Stimulated activated naive B cell treated with anti-CD40 and anti-IgM and Interleukin-4, amounts not matched to agents 10 μg/mL and 1 μg/mL and 100 μg/mL, for 72 hours (primary cell): Measurements from ENCODE around the gene C1QTNF8.

ENCODE experiments used
- ATAC-seq, 2 donors: fragments of 150-1000 bp; cut with Tn5 transposase; replicated peaks; 2 replicates each; pipeline ENCODE4 v1.10.0; 2021; ENCODE audit warnings: moderate library complexity in 1 of 2
- DNase-seq: peaks from one replicate; pipeline ENCODE4 v3.0.0; 2021
- H3K27ac Mint-ChIP-seq: one replicate; pipeline ENCODE4 v1.8.0; 2022; ENCODE audit warnings: mild to moderate bottlenecking, mixed read lengths
- H3K27me3 Mint-ChIP-seq, 2 donors: one replicate each; pipeline ENCODE4 v1.8.0; 2022; ENCODE audit warnings: mixed read lengths in 2 of 2
- H3K36me3 Mint-ChIP-seq, 2 donors: one replicate each; pipeline ENCODE4 v1.8.0; 2022; ENCODE audit warnings: mixed read lengths in 2 of 2, mild to moderate bottlenecking in 1 of 2
- H3K4me1 Mint-ChIP-seq, 2 donors: one replicate each; pipeline ENCODE4 v1.8.0; 2022; ENCODE audit warnings: mixed read lengths in 2 of 2, mild to moderate bottlenecking in 1 of 2
- H3K4me3 Mint-ChIP-seq, 2 donors: one replicate each; pipeline ENCODE4 v1.8.0; 2022; ENCODE audit warnings: mild to moderate bottlenecking in 2 of 2, mixed read lengths in 2 of 2, moderate library complexity in 1 of 2
- H3K9me3 Mint-ChIP-seq, 2 donors: one replicate each; pipeline ENCODE4 v1.8.0; 2022; ENCODE audit warnings: mixed read lengths in 2 of 2, mild to moderate bottlenecking in 1 of 2

Gene C1QTNF8

GRCh38 chr16:1044460-1045309 lies 51.4 kb downstream of the C1QTNF8 start:
- Mint-ChIP-seq H3K36me3 (peaks cover 0 to 3% of the 10 kb centered on the region in 2 donors), H3K9me3 (peaks cover 1 to 10% of the 10 kb centered on the region in 2 donors), H3K4me3 (no peak overlapping the region), H3K27me3 (peaks cover 11 to 12% of the 10 kb centered on the region in 2 donors), H3K4me1 (no peaks in the 10 kb centered on the region), H3K27ac (no peak overlapping the region)
- ATAC-seq (no peak), DNase-seq (no peak)

DNA sequence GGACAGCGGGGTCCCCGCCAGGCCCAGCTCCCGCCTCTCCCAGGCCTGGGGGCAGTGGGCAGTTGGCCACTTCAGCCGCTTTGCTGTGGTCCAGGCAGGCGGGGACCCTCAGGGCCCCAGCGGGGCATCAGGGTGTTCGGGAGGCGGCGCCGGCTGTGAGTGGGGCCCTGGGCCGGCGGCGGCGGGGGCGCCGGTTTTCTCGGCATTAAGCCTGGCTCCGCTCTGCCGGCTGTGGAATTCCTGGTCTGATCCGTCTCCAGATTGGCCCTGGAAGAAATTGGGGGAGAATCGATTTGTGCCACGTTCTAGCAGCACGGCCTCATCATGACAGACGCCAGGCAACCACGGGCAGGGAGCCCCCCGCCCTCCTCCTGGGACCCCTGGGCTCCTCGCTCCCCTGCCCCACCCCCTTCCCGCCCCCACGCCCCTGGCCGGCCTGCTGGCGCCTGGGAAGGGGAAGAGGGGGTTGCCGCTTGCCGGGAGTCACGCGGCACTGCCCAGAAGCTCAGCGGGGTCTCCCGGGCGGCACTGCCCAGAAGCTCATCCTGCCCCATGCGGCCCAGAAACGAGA lies 52.1 kb downstream of the C1QTNF8 start:
- Mint-ChIP-seq H3K27me3 (peaks cover 11 to 12% of the 10 kb centered on the region in 2 donors), H3K36me3 (peaks cover 0 to 3% of the 10 kb centered on the region in 2 donors), H3K9me3 (peaks cover 1 to 10% of the 10 kb centered on the region in 2 donors), H3K4me3 (no peak overlapping the region), H3K27ac (no peak overlapping the region), H3K4me1 (no peaks in the 10 kb centered on the region)
- DNase-seq (no peak), ATAC-seq (no peak)

DNA sequence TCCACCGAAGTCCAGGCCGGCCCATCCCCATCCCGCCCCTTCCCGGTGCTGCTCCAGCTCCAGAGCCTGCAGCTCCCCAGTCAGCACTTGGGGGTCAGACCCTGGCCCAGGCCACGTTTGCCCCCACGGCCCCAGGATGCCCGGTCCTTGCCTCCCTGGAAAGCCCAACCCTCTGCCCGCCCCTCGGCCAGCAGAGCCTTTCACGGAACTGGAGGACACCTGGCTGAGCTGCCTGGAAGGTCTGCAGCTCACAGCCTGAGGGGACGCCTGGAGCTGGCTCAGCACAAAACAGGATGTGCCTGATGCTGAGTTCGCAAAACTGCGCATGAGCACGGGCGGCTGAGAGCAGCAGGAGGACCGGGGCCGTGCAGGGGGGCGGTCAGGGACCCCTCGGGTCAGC lies 53.2 kb downstream of the C1QTNF8 start:
- no peak for DNase-seq
- Mint-ChIP-seq H3K4me3 (no peak overlapping the region), H3K36me3 (peaks cover 0 to 3% of the 10 kb centered on the region in 2 donors), H3K4me1 (peaks cover 0 to 2% of the 10 kb centered on the region in 2 donors), H3K9me3 (peaks cover 1 to 10% of the 10 kb centered on the region in 2 donors), H3K27me3 (peaks cover 18 to 22% of the 10 kb centered on the region in 2 donors), H3K27ac (no peak overlapping the region)
- ATAC-seq, result no peak

DNA sequence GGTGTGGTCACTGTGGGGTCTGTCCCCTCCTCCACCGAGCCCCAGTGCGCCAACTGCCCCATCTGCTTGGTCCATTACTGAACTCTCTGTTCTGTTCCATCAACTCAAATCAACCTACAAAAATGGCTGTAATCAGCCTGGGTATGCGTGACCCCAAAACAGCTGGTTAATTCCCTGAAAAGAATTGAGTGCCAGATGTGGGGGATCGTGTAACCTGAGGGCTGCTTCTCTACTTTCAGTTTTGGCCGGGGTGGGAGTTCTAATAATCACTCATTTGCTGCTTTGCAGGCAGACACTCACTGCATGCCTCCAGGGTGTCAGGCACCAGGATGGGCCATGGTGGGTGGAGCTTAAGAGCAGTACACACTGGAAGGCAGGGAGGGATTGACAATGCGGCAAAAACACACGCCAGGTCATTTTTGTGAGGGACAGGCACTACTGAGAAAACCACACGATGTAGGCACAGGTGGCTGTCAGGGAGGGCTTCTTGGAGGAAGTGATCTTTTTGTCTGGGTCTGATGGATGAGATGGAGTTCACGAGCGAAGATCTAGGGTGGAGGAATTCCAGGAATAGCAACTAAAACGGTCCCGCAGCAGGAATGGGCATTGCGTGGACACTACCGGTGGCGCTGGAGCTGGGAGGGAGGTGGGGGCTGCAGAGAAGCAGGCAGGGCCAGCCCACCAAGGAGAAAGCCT lies 53.8 kb downstream of the C1QTNF8 start:
- DNase-seq (no peak), ATAC-seq (no peak)
- H3K27ac Mint-ChIP-seq, result no peak overlapping the region
- H3K4me1 Mint-ChIP-seq, result peaks cover 0 to 2% of the 10 kb centered on the region in 2 donors
- no peak overlapping the region for H3K4me3 Mint-ChIP-seq
- H3K36me3 Mint-ChIP-seq, result peaks cover 0 to 3% of the 10 kb centered on the region in 2 donors
- peaks cover 1 to 10% of the 10 kb centered on the region in 2 donors for H3K9me3 Mint-ChIP-seq
- H3K27me3 Mint-ChIP-seq, result peaks cover 19 to 20% of the 10 kb centered on the region in 2 donors

DNA sequence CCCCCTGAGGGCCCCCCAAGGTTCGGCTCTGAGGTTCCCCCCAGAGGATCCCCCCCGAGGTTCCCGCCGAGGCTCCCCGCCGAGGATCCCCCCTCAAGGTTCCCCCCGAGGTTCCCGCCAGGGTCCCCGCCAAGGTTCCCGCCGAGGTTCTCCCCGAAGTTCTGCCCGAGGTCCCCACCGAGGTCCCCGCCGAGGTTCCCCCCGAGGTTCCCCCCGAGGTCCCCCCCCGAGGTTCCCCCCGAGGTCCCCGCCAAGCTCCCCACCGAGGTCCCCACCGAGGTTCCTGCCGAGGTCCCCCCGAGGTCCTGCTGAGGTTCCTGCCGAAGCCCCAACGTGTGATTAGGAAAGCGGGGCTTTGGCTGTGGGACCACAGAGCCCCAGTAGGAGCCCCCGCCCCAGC lies 55.7 kb downstream of the C1QTNF8 start:
- Mint-ChIP-seq H3K4me3 (no peak overlapping the region), H3K27me3 (peaks cover 19 to 20% of the 10 kb centered on the region in 2 donors), H3K4me1 (peaks cover 0 to 2% of the 10 kb centered on the region in 2 donors), H3K9me3 (peaks cover 1 to 10% of the 10 kb centered on the region in 2 donors), H3K36me3 (peaks cover 0 to 3% of the 10 kb centered on the region in 2 donors), H3K27ac (no peak overlapping the region)
- DNase-seq (no peak), ATAC-seq (no peak)

DNA sequence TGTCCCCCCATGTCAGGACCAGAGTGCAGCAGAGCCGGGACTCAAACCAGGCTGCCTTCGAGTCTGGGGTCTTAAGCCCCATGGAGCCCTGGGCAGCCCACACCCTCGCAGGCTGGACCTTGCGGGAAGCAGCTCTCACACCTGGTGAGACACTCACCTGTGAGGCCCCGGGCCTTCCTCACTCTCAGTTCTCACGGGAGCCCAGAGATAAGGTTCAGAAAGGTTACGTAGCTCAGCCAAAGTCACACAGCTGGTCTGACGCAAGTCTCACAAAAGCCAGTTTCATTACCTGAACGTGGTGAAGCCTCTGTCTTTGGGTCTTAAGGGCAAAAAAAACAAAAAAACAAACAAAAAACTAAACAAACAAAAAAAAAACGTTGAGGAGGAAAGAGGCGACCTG lies 56.3 kb downstream of the C1QTNF8 start:
- Mint-ChIP-seq H3K27ac (no peak overlapping the region), H3K9me3 (peaks cover 1 to 10% of the 10 kb centered on the region in 2 donors), H3K4me1 (peaks cover 0 to 2% of the 10 kb centered on the region in 2 donors), H3K36me3 (peaks cover 0 to 3% of the 10 kb centered on the region in 2 donors), H3K27me3 (peaks cover 19 to 20% of the 10 kb centered on the region in 2 donors), H3K4me3 (no peak overlapping the region)
- DNase-seq (no peak), ATAC-seq (no peak)

DNA sequence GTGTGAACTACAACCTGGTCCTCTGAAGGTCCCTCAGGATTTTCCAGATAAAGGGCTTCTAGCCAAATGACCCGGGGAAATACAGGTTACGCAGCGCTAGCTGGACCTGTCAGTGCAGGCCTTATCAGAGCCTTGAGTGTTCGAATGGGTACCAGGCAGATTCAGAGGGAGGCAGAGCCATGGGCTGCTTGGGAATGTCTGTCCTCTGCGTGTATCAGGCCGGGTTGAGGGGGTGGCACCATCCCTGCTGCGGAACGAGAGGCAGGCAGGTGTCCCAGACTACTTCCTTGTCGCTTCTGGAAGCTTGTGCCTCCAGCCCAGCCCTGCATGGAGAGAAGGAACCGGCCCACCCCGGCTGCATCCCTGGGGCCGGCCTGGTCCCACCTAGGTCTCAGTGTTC lies 57.1 kb downstream of the C1QTNF8 start:
- H3K27me3 Mint-ChIP-seq, result peaks cover 19 to 20% of the 10 kb centered on the region in 2 donors
- DNase-seq (no peak), ATAC-seq (no peak)
- no peak overlapping the region for H3K4me3 Mint-ChIP-seq
- peaks cover 0 to 2% of the 10 kb centered on the region in 2 donors for H3K4me1 Mint-ChIP-seq
- peaks cover 1 to 10% of the 10 kb centered on the region in 2 donors for H3K9me3 Mint-ChIP-seq
- peaks cover 0 to 3% of the 10 kb centered on the region in 2 donors for H3K36me3 Mint-ChIP-seq
- H3K27ac Mint-ChIP-seq, result no peak overlapping the region
